Esophagus squamous epithelium (tissue), 5 donors: Measurements from ENCODE around the gene HIPK3. TPM values are rescaled to one million over a fixed set of nuclear protein-coding genes. Genes with fewer than 3 reads are reported as not detected.

Experiments used
- DNase-seq: peaks from one replicate; lab custom pipeline; 2025; lab: John Stamatoyannopoulos, UW
- H3K27ac ChIP-seq, 4 donors: fragments of 200-600 bp; sonication (generic); one replicate each; pipeline ENCODE4 v1.5.1; 2016 to 2019; ENCODE audit warnings: mild to moderate bottlenecking in 1 of 4
- H3K27me3 ChIP-seq, 4 donors: fragments of 200-600 bp; sonication (generic); 1 replicate in 3 of 4; 2 replicates in 1 of 4; pipeline versions ENCODE4 v1.5.1 to v1.6.0; 2017 to 2021; ENCODE audit warnings: antibody characterized with exemption in 1 of 4
- H3K36me3 ChIP-seq, 3 donors: fragments of 200-600 bp; sonication (generic); one replicate each; pipeline ENCODE4 v1.5.1; 2016 to 2019
- H3K4me1 ChIP-seq, 3 donors: fragments of 200-600 bp; sonication (generic); one replicate each; pipeline ENCODE4 v1.5.1; 2017 to 2019
- H3K4me3 ChIP-seq, 4 donors: fragments of 200-600 bp; sonication (generic); 1 replicate in 3 of 4; 2 replicates in 1 of 4; pipeline ENCODE4 v1.5.1; 2016 to 2019; ENCODE audit warnings: mild to moderate bottlenecking in 2 of 4, moderate library complexity in 1 of 4
- H3K9me3 ChIP-seq, 3 donors: fragments of 200-600 bp; sonication (generic); one replicate each; pipeline ENCODE4 v1.5.1; 2016 to 2019
- POLR2A ChIP-seq, 4 donors: fragments of 450-650 bp; IDR thresholded peaks; one replicate each; pipeline ENCODE4 v1.6.1; 2017; ENCODE audit warnings: antibody characterized with exemption in 4 of 4, mild to moderate bottlenecking in 4 of 4, moderate library complexity in 3 of 4
- WGBS, 2 donors: methylation state at CpG; one replicate each; pipeline ENCODE4 v1.1.5; 2018; 5-methylcytosine and 5-hydroxymethylcytosine counted together
- intact Hi-C: fragments of 100-400 bp; cut with DNase I; formaldehyde crosslinking; loops from one replicate; pipeline ENCODE4 v1.15.0; 2022
- total RNA-seq, 4 donors: library from RNA; depleted of rRNA; stranded (reverse); fragments of >200 nt; gene quantifications; one replicate each; pipeline ENCODE4 v1.1.0, GENCODE V29; 2016
- TF ChIP-seq, protein P1 (sequence below), 6 experiments: fragments of 450-650 bp in 4 of 6; fragments of 200-600 bp in 2 of 6; sonication (generic) in 2 of 6; IDR thresholded peaks; one replicate each; pipeline ENCODE4 v1.5.1; 2016 to 2019; ENCODE audit warnings: antibody characterized with exemption in 6 of 6, mild to moderate bottlenecking in 4 of 6, moderate library complexity in 4 of 6
- donor health status: DM: yes; HTN: yes; CAD: no.

The HIPK3 gene
- total RNA-seq, 4 donors from 2014 or later = 43.8 to 169 (median 68.9) TPM

GRCh38 chr11:33264926-33265325 is 7.7 kb downstream of the HIPK3 start:
- TF ChIP-seq, protein P1, sequence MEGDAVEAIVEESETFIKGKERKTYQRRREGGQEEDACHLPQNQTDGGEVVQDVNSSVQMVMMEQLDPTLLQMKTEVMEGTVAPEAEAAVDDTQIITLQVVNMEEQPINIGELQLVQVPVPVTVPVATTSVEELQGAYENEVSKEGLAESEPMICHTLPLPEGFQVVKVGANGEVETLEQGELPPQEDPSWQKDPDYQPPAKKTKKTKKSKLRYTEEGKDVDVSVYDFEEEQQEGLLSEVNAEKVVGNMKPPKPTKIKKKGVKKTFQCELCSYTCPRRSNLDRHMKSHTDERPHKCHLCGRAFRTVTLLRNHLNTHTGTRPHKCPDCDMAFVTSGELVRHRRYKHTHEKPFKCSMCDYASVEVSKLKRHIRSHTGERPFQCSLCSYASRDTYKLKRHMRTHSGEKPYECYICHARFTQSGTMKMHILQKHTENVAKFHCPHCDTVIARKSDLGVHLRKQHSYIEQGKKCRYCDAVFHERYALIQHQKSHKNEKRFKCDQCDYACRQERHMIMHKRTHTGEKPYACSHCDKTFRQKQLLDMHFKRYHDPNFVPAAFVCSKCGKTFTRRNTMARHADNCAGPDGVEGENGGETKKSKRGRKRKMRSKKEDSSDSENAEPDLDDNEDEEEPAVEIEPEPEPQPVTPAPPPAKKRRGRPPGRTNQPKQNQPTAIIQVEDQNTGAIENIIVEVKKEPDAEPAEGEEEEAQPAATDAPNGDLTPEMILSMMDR (IDR thresholded peaks at IDR 0.05) = no peak
- TF ChIP-seq POLR2A (IDR thresholded peaks at IDR 0.05) = no peak
- no peaks in the 10 kb centered on the region for H3K36me3 ChIP-seq
- no peak for DNase-seq
- H3K27me3 ChIP-seq = no peaks in the 10 kb centered on the region
- H3K9me3 ChIP-seq = no peaks in the 10 kb centered on the region
- no peak overlapping the region for H3K4me3 ChIP-seq
- H3K4me1 ChIP-seq = peaks cover 13 to 96% (median 44%) of the 10 kb centered on the region in 3 donors
- intact Hi-C loops = loop anchor here (10.0 kb wide), 1 partner anchor 100 kb away; the partner anchor contains the start of gene CSTF3
- no peak overlapping the region for H3K27ac ChIP-seq

DNA sequence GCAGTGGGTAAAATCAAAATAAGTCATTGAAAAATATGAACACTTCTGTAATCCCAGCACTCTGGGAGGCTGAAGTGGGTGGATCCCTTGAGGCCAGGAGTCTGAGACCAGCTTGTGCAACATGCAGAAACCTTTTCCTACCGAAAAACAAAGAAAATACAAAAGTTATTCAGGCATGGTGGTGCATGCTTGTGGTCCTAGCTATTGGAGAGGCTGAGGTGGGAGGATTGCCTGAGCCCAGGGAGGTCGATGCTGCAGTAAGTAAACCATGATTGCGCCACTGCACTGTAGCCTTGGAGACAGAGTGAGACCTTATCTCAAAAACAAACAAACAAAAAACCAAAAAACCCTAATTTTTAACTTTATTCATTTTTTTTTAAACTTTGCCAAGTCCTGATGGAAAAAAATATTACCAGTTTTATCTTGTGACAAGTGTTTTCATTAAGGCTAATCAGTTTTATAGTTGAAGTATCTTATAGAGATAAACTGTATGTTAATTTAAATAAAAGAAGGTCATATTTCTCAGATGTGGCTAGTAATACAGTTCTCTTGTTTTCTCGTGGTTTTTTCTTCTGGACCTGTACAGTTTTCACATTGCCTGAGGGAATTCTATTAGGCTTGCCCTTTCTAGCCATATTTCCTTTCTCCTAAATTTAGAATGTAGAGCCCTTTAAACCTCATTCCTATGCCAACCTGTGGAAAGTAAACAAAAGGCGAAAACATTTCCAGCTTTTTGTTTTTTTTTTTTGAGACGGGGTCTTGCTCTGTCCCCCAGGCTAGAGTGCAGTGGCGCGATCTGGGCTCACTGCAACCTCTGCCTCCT is 9.4 kb downstream of the HIPK3 start:
- H3K27me3 ChIP-seq = no peaks in the 10 kb centered on the region
- H3K4me3 ChIP-seq = no peak overlapping the region
- peaks cover 15 to 86% (median 48%) of the 10 kb centered on the region in 3 donors for H3K4me1 ChIP-seq
- no peak for DNase-seq
- 44 to 53% methylated on average over 8 of the region's 8 CpGs for WGBS, 2 donors
- no peaks in the 10 kb centered on the region for H3K36me3 ChIP-seq
- no peaks in the 10 kb centered on the region for H3K9me3 ChIP-seq
- intact Hi-C loops = loop anchor here (10.0 kb wide), 1 partner anchor 102 kb away; the partner anchor contains the start of gene CSTF3
- no peak for TF ChIP-seq POLR2A (IDR thresholded peaks at IDR 0.05)
- TF ChIP-seq, protein P1 (IDR thresholded peaks at IDR 0.05) = no peak
- no peak overlapping the region for H3K27ac ChIP-seq

DNA sequence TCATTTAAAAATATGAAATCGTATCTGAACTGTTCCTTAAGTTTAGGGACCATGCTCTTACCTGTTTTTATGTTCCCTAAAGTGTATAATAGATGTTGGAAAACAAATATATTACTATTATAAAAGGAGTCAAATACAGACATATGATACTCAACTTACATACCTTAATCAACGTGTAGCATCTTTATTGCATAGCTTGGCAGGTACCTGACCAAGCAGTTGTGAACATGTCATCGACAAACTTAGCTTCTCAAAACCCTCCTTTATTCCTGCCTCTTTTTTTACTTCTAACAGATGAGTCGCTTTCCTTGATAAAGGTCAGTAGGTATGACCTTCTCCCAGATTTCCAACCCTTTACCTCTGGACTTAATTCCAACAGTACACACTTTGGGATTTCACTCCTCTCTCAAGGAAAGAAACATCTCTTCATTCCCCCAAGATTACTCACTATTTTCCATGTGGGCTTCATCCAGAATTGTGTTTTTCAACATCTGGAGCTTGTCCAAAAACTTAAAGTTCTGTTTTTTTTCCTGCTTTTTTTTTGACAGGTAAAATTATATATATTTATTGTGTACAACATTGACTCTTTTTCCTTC is 11.9 kb downstream of the HIPK3 start:
- Histone ChIP-seq H3K4me1 (peaks cover 6 to 77% (median 34%) of the 10 kb centered on the region in 3 donors), H3K27ac (no peak overlapping the region), H3K4me3 (no peak overlapping the region), H3K36me3 (no peaks in the 10 kb centered on the region), H3K27me3 (no peaks in the 10 kb centered on the region), H3K9me3 (no peaks in the 10 kb centered on the region)
- TF ChIP-seq, protein P1 (IDR thresholded peaks at IDR 0.05) = no peak
- 64 to 70% methylated on average over 4 of the region's 4 CpGs for WGBS, 2 donors
- DNase-seq = no peak
- intact Hi-C loops = loop anchor here (10.0 kb wide), 1 partner anchor 104 kb away; the partner anchor contains the start of gene CSTF3

- H3K36me3 ChIP-seq = no peaks in the 10 kb centered on the region
- peaks cover 6 to 77% (median 36%) of the 10 kb centered on the region in 3 donors for H3K4me1 ChIP-seq
- 91 to 98% methylated on average over 6 of the region's 6 CpGs for WGBS, 2 donors
Measured at GRCh38 chr11:33269822-33270221, 12.6 kb downstream of the HIPK3 start.

More at GRCh38 chr11:33269822-33270221, 12.6 kb downstream of the HIPK3 start:
- Histone ChIP-seq H3K27me3 (no peaks in the 10 kb centered on the region), H3K9me3 (no peaks in the 10 kb centered on the region), H3K4me3 (no peak overlapping the region), H3K27ac (no peak overlapping the region)
- no peak for TF ChIP-seq POLR2A (IDR thresholded peaks at IDR 0.05)
- TF ChIP-seq, protein P1 (IDR thresholded peaks at IDR 0.05) = no peak
- intact Hi-C loops = loop anchor here (10.0 kb wide), 1 partner anchor 105 kb away; the partner anchor contains the start of gene CSTF3
- no peak for DNase-seq
